ENCODE measurements around the gene MAP2. TPM values are rescaled to one million over a fixed set of nuclear protein-coding genes. Genes with fewer than 3 reads are reported as not detected.

The MAP2 gene
- total RNA-seq, 1 donor = 2.2 TPM

DNA sequence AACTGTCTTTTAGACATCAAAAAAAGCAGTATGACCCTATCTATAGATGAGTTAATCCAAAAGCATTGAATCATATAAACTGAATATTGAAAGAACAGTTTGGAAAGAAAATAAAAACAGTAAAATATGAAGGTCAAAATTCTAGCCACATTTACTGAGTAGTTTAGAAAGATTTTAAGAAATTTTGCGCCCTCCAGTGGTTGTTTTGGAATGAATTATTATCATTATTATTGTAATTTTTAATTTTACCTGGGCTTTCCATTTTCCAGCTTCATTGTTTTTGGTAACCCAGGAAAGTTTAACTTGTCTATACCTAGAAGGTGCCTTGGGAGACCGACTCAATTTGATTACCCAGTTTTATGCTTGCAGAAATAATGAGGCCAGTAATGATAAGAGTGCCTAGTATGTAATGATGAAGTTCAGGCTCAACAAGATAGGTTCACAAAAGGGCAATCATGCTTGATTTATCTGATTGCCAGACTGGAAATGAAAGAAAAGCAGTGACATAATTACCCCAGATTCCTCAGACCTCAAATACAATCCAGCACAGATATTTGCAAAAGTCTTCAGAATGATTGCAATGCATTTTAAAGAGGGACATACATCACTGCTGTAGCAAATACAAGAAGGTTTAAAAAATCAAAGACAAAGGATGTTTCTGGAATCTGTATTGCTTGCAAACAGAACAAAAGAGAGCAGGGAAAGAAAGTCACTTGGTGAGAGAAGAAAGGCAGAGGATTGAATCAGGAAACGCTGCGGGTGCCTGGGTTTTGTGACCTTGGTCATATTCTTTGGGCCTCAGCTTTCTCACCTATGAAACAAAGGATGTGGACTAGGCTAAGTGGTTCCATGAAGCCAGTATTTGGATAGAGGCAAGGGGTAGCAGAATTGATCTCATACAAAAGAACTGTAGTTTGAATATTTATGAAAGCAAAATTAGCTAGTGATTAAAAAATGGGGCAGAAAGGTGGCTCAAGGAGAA lies 153.8 kb downstream of the MAP2 start:
- no peak overlapping the region for H3K4me3 ChIP-seq (ENCODE audit: insufficient read depth, low read length)
- TF ChIP-seq, protein P1, sequence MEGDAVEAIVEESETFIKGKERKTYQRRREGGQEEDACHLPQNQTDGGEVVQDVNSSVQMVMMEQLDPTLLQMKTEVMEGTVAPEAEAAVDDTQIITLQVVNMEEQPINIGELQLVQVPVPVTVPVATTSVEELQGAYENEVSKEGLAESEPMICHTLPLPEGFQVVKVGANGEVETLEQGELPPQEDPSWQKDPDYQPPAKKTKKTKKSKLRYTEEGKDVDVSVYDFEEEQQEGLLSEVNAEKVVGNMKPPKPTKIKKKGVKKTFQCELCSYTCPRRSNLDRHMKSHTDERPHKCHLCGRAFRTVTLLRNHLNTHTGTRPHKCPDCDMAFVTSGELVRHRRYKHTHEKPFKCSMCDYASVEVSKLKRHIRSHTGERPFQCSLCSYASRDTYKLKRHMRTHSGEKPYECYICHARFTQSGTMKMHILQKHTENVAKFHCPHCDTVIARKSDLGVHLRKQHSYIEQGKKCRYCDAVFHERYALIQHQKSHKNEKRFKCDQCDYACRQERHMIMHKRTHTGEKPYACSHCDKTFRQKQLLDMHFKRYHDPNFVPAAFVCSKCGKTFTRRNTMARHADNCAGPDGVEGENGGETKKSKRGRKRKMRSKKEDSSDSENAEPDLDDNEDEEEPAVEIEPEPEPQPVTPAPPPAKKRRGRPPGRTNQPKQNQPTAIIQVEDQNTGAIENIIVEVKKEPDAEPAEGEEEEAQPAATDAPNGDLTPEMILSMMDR (IDR thresholded peaks at IDR 0.05; ENCODE audit: extremely low read depth, low read depth, low read length) = peak; percentile 49
- no peak for DNase-seq (ENCODE audit: insufficient read length, low spot score, missing footprints)
- no peaks in the 10 kb centered on the region for H4K20me1 ChIP-seq (ENCODE audit: insufficient read depth, low read length)
- no peaks in the 10 kb centered on the region for H3K27me3 ChIP-seq (ENCODE audit: insufficient read depth, low read length)
- H3K9me3 ChIP-seq (ENCODE audit: low read depth, low read length) = no peaks in the 10 kb centered on the region
- H2AFZ ChIP-seq (ENCODE audit: low read length) = no peak overlapping the region
- no peak overlapping the region for H3K27ac ChIP-seq (ENCODE audit: low read depth, low read length)
- H3K79me2 ChIP-seq (ENCODE audit: insufficient read depth, low read length) = no peaks in the 10 kb centered on the region
- no peak overlapping the region for H3K4me2 ChIP-seq (ENCODE audit: insufficient read depth, low read length)
- no peaks in the 10 kb centered on the region for H3K36me3 ChIP-seq (ENCODE audit: insufficient read depth, low read length)
- no peaks in the 10 kb centered on the region for H3K4me1 ChIP-seq (ENCODE audit: insufficient read depth, low read length)

DNA sequence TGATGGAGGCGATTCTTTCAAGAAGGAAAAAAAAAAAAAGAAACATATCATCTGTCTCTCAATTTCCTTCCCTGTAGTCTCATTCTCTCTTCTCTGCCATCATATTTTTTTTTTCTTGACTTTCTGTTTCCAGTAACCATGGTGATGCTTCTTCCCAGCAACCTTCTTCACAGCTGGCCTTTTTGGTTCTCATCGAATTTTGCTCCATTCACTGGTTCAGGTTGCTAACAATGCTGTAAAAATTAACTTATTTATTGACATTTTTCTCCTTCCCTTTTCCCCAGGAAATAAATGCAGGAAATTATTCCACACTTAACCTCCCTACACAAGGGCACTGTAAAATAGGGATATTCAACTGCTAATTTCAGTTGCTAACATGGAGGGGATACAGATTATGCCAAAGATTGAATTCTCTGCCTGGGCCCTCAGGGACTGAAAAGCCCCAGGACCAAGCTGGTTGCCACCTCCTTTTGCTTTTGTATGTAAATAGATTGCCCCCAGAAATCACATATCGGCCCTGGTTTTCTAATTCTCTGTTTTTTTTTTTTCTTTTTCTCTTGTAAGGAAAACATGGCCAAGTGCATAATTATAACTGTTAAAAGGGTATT lies 154.7 kb downstream of the MAP2 start:
- TF ChIP-seq, protein P1 (IDR thresholded peaks at IDR 0.05; ENCODE audit: extremely low read depth, low read depth, low read length) = no peak
- Histone ChIP-seq H3K9me3 (ENCODE audit: low read depth, low read length) (no peaks in the 10 kb centered on the region), H3K27ac (ENCODE audit: low read depth, low read length) (no peak overlapping the region), H2AFZ (ENCODE audit: low read length) (no peak overlapping the region), H3K4me3 (ENCODE audit: insufficient read depth, low read length) (no peak overlapping the region), H3K36me3 (ENCODE audit: insufficient read depth, low read length) (no peaks in the 10 kb centered on the region), H3K79me2 (ENCODE audit: insufficient read depth, low read length) (no peaks in the 10 kb centered on the region), H3K4me1 (ENCODE audit: insufficient read depth, low read length) (no peaks in the 10 kb centered on the region), H4K20me1 (ENCODE audit: insufficient read depth, low read length) (no peaks in the 10 kb centered on the region), H3K4me2 (ENCODE audit: insufficient read depth, low read length) (no peak overlapping the region), H3K27me3 (ENCODE audit: insufficient read depth, low read length) (no peaks in the 10 kb centered on the region)
- DNase-seq (ENCODE audit: insufficient read length, low spot score, missing footprints) = no peak

DNA sequence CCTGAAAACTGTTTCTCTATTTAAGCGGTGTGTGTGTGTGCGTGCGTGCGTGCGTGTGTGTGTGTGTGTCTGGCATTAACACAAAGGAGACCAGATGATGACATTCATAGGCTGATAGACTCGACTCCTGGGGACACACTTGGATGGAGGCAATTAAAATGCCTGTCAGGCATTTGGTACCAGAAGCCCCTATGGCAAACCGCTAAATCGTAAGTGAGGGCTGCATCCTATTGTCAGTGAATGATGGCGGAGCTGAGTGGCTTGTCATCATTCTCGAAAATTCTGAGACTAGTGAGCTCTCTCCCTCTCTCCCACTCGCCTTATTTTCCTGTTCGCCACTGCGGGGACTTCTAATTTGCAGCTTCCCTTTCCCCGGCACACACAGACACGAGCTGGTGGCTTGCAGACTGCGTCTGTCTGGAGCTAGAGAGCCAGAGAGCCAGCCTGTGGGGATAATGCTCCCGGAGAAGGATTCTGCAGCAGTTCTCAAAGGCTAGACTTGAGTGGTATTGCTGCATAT lies 155.4 kb downstream of the MAP2 start:
- Histone ChIP-seq H2AFZ (ENCODE audit: low read length) (peak overlapping the region; percentile 93), H3K27ac (ENCODE audit: low read depth, low read length) (no peak overlapping the region), H3K79me2 (ENCODE audit: insufficient read depth, low read length) (no peaks in the 10 kb centered on the region), H3K4me1 (ENCODE audit: insufficient read depth, low read length) (no peaks in the 10 kb centered on the region), H3K9me3 (ENCODE audit: low read depth, low read length) (no peaks in the 10 kb centered on the region), H4K20me1 (ENCODE audit: insufficient read depth, low read length) (no peaks in the 10 kb centered on the region), H3K4me3 (ENCODE audit: insufficient read depth, low read length) (peak overlapping the region; percentile 68), H3K27me3 (ENCODE audit: insufficient read depth, low read length) (no peaks in the 10 kb centered on the region), H3K36me3 (ENCODE audit: insufficient read depth, low read length) (no peaks in the 10 kb centered on the region), H3K4me2 (ENCODE audit: insufficient read depth, low read length) (peak overlapping the region; percentile 90)
- TF ChIP-seq, protein P1 (IDR thresholded peaks at IDR 0.05; ENCODE audit: extremely low read depth, low read depth, low read length) = no peak
- DNase-seq (ENCODE audit: insufficient read length, low spot score, missing footprints) = no peak

DNA sequence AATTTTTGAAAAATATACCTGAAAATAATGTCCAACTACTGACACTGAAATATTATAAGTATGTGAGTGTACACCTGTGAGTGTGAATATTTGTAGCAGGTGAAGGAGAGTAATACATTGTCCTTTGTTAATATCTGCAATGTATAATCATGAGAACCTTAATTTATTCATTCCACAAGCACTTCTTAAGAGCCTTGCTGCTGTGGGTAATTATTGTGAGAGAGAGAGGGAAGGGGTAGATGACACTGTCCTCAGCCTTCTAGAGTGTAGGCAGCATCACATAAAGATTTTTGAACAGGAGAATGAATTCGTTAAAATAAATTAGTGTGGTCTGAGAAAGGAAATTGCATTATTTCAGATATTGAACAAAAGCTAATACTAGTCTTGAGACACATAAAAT lies 157.2 kb downstream of the MAP2 start:
- H3K27me3 ChIP-seq (ENCODE audit: insufficient read depth, low read length) = no peaks in the 10 kb centered on the region
- H3K4me1 ChIP-seq (ENCODE audit: insufficient read depth, low read length) = no peaks in the 10 kb centered on the region
- H3K79me2 ChIP-seq (ENCODE audit: insufficient read depth, low read length) = no peaks in the 10 kb centered on the region
- no peak overlapping the region for H2AFZ ChIP-seq (ENCODE audit: low read length)
- H3K36me3 ChIP-seq (ENCODE audit: insufficient read depth, low read length) = no peaks in the 10 kb centered on the region
- H3K4me3 ChIP-seq (ENCODE audit: insufficient read depth, low read length) = no peak overlapping the region
- H4K20me1 ChIP-seq (ENCODE audit: insufficient read depth, low read length) = no peaks in the 10 kb centered on the region
- H3K27ac ChIP-seq (ENCODE audit: low read depth, low read length) = no peak overlapping the region
- no peak for DNase-seq (ENCODE audit: insufficient read length, low spot score, missing footprints)
- TF ChIP-seq, protein P1 (IDR thresholded peaks at IDR 0.05; ENCODE audit: extremely low read depth, low read depth, low read length) = no peak
- H3K9me3 ChIP-seq (ENCODE audit: low read depth, low read length) = no peaks in the 10 kb centered on the region
- no peak overlapping the region for H3K4me2 ChIP-seq (ENCODE audit: insufficient read depth, low read length)
